Ovary (tissue), 3 donors: Measurements from ENCODE around the gene IL1RAPL2.
"Not testable (repeated sequence)": the region's sequence is repeated elsewhere in the genome, so short reads cannot be mapped to it uniquely, and the experiment has no call there.

Experiments used
- CTCF ChIP-seq, 3 donors: fragments of 450-650 bp in 2 of 3; fragments of 200-600 bp in 1 of 3; IDR thresholded peaks; one replicate each; pipeline versions ENCODE4 v1.5.1 to v1.8.0; 2016 to 2022; ENCODE audit warnings: antibody characterized with exemption in 3 of 3, mild to moderate bottlenecking in 1 of 3
- EP300 ChIP-seq: sonication (generic); formaldehyde crosslinking; IDR thresholded peaks from one replicate; pipeline ENCODE4 v1.6.1; 2017; ENCODE audit warnings: antibody characterized with exemption
- POLR2A ChIP-seq: fragments of 450-650 bp; IDR thresholded peaks from one replicate; pipeline ENCODE4 v1.6.1; 2017; ENCODE audit warnings: antibody characterized with exemption, mild to moderate bottlenecking, moderate library complexity
- donor health status: DM: no; HTN: no; CAD: no.

GRCh38 chrX:105805655-105806054 lies 1239.7 kb downstream of the IL1RAPL2 start:
- not testable (repeated sequence) for TF ChIP-seq POLR2A; CTCF (IDR thresholded peaks at IDR 0.05); EP300
